GDM1 (cell line): Measurements from ENCODE around the gene ARMC9.

ENCODE experiments used
- DNase-seq: peaks from one replicate; lab custom pipeline; 2025; lab: John Stamatoyannopoulos, UW

The ARMC9 gene

DNA sequence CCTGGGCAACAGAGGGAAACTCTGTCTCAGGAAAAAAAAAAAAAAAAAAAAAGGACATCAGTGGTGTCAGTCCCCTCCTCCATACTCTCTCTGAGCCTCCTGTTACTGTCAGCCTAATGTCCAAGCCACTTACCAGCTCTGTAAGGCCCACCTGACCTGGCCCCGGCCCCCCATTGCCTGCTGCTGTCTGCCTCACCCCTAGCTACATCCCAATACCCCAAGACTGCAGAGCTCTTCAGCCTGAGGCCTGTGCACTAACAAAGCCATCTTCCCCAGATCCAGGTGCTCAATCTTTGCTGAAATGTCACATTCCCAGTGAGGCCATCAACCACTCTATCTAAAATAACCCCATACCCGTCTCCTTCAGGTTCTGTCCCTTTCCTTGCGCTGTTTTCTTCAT, 5.7 kb downstream of the ARMC9 start:
- DNase-seq: no peak

DNA sequence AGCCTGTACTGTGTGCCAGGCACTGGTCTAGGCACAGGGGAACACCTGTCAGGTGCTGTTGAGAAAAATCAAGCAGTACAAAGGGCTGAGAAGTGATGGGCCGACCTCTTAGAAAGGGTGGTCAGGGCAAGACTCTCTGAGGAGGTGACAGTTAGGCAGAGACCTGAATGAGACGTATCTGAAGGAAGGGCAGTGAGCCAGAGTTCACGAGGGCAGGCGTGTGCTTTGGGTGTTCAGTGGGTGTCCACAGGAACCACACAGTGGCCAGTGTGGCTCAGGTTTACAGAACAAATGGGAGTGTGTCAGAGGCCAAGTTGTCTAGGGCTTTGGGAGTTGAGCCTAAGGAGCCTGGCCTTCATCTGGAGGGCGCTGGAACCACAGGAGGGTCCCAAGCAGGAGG, 6.2 kb downstream of the ARMC9 start:
- no peak for DNase-seq

DNA sequence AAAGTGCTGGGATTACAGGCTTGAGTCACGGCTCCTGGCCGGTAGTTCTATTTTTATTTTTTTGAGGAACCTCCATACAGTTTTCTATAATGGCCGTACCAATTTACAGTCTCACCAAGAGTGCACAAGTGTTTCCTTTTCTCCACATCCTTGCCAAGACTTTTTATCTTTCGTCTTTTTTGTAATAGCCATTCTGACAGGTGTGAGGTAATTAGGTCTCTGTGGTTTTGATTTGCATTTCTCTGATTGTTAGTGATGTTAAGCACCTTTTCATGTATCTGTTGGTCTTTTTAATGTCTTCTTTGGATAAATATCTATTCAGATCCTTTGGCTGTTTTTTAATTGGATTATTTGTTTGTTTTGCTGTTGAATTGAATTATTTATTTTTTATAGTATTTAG, 9.3 kb downstream of the ARMC9 start:
- DNase-seq: no peak

DNA sequence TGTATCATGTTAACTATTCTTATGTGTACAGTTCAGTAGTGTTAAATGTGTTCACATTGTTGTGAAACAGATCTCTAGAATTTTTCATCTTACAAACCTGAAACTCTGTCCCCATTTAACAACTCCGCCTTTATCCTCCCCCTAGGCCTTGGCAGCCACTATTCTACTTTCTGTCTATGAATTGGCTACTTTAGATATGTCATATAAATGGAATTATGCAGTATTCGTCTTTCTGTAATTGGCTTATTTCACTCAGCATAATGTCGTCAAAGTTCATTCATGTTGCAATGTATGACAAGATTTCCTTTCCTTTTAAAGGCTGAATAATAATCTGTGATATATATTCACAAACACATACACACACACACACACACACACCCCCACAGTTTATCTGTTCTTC, 12.4 kb downstream of the ARMC9 start:
- DNase-seq: no peak

DNA sequence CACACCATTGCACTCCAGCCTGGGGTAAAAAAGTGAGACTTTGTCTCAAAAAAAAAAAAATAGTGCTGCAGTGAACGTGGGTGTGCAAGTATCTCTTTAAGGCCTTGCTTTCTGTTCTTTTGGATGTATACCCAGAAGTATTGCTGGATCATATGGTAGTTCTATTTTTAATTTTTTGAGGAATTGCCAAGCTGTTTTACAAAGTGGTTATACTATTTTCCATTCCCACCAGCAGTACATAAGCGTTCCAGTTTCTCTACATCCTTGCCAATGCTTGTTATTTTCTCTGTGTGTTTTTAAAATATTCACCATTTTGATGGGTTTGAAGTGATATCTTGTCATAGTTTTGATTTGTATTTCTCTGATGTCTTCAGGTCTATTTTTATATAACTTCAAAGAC, 13.1 kb downstream of the ARMC9 start:
- no peak for DNase-seq

DNA sequence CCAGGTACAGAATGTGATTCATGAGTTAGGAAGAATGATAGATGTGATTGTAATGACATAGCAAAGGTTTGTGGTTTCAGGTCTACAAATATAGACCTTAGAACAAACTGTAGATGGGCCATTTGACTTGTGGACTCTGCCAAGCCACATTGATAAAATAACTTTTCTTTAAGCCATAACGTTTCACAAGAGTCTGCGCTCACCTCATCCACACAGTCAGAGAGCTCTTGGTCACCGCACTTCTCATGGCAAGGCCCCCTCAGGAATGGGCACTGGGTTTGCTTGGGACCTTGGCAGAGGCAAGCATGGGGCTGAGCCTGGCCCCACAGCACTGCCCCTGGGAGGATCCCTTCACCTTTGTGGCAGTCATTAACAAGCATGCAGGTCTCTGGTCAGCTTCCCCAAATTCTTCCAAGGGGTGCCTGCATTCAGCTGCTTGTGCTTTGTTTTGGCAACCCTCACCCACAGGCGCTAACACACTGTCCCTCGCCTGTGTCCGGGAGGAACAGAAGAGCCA, 14.0 kb downstream of the ARMC9 start:
- no peak for DNase-seq

DNA sequence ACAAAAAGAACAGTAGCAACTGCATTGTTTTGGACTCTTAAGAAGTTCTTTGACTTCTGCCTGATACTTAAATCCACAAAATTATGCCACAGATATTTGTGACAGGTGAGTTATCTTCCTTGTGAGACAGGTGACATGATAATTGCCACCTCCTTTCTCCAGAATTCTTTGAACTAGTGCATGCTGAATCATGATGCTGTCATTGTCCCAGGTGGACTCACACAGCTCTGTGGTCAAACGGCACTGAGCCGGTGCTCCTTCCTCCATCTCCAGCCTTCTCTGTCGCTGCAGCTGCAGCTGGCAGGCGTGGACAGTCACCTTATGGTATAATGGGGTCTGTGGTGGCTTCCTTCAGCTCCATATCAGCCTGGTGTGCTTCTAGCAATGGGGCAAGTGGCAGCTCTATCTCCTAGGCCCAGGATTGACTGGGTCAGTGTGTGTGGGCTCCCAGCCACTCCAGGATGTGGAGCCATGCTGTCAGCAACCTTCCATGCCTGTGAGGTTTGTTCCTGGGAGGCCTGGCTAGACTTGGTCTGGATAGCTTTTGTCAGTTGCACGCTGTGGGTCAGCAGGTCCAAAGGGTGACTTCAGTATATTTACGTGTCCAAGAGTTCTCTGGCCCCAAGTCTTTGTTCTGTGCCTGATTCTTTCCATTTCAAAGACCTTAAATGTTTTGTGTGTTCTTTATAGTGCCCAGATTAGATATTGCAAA, 15.7 kb downstream of the ARMC9 start:
- DNase-seq: no peak

DNA sequence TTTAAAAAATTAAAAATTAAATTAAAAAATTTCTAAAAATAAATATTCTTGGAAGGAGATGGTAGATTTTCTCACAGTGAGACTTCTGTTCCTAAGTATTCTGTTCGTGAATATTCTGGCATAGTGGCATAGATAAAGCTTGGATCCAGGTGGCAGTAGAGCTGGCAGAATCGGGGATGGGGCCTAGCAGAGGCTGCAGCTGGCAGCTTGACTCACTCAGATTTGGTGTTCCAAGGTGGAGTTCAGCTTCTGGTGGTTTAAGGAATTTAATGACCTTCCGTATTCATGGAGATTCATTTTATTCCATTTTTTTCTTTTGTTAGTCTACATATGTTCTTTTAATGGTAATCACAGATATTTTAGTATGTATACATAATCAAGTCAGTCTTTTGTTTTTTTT, 19.9 kb downstream of the ARMC9 start:
- DNase-seq: no peak

DNA sequence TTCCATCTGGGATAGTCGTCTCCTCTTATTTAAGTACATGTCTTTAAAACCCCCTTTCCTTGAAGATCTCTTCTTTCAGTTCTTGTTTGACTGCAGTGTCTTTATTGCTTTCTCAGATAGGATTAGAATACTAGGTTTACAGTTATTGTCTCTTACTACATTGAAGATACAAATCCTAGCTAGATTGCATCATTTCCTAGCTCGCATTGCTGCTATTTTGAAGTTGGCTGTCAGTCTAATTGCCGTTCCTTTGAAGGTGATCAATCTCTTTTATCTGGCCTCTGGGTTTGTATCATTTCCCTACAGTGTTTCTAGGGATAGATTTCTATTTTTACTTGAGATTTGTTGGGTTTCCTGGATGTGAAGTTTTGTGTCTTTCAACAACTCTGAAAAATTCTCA, 20.9 kb downstream of the ARMC9 start:
- DNase-seq: no peak

DNA sequence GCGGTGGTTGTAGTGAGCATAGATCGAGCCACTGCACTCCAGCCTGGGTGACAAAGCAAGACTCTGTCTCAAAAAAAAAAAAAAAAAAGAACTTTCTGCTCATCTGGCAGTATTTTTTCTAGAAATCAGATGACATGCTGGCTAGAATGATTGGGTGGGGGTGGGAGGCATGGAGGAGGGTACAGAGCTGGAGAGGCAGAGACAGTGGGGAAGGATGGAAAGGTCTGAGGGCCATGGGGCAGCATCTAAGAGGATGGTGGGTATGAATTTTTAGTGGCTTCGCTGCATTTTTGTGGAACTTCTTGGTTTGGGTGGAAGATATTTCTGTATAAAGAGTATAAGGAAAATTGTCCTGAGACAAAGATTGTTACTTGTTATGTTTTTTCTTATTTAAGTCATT, 23.3 kb downstream of the ARMC9 start:
- no peak for DNase-seq

DNA sequence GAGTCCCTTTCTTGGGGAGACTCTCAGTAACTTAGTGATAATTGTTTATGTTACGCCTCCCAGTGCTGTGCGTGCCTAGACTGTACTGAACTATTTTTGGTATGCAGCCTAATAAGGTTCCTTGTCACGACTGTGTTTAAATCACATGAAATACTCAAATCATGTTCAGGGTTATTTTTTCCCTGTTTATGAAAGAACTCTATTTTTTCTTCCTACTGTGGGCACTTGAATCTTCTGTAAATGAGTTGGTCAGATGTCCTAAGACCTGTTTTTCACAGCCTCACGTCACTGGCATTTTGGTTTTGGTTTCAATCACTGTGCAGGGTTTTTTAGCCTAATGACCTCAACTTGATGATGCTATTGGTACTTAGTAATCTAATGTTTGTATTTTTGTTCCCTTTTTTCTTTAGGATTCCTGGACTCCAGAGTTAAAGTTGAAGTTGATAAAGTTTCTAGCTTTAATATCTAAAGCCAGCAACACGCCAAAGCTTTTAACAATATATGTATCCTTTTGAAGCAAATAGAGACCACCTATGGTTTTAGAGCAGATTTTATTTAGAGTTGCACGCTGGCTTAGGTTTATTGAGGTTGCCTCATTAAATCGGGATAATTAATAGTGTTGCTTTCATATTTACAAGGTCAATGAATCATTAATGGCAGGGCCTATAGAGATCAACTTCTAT, 24.0 kb downstream of the ARMC9 start:
- no peak for DNase-seq

DNA sequence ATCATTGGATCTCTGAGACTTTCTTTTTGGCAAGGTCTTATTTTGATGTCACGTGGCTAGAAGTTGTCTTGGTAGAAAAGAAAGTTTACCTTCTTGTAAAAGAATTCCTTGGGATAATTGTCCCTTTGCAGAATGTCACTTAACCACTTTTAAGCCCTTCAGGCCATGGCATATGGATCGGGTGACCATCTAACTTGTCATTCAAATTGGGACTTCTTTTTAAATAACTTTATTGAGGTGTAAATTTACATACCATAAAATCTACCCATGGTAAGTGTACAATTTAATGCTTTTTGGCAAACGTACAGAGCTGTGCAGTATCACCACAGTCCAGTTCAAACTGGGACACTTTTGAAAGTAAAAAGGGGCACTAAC, 24.6 kb downstream of the ARMC9 start:
- no peak for DNase-seq

DNA sequence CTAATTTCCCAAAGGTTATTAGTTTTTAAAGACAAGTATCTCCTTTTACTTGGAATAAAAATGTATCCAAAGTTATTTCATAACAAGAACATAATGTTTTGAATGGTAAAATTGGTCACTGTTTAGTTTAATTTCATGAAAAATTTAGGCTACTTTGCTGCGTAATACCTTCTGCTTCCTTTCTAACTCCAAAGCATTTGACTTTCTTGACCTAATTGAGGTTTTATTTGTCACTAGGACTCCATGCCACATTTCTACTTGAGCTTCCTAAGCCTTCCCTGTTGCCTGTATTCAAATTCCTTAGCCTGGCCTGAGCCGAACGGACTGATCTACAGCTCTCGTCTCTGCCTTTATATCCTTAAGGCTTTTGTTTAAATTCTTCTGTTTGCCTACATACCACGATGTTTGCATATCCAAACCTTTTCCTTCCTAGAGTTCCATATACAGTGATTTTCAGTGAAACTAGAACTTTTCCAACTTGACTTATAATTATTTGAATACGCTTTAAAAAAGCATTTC, 25.1 kb downstream of the ARMC9 start:
- no peak for DNase-seq

DNA sequence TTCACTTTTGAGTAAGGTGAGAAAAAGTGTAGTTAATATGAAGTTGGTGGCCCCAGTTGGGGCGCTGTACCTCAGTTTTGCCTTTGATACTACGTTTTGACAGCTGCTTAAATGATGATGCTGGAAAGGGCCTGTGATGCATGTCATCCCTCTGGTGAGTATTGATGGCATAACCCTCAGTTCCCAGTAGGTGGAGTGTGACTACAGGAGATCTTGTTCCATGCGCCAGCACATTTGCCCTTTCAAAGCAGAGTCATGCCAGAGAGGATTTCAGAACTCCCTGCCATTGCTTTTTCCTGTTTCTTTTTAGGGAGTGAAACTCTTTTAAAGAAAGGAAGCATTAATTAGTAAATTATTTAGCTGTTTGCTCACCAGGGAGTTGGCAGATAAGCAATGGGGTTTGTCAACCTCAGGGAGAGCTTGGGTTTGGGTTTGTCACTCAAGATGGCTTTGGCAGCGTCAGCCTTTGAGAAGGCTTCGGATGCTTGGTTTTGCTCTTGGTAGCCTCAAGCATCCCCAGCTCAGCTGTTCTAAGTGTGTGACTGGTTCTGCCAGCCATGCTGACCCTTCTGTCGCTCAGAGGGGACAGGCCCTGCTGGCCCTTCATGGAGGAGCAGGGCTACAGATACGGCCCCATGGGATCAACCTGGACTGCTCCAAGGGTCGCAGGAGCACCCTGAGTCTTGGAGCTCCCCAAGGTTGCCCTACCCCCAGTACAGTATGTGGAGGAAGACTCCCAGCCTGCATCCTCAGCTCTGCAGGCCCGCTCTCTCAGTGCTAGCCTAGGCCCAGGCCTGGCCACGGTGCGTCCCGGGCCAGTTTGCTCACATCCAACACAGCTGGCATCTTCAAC, 29.1 kb downstream of the ARMC9 start:
- DNase-seq: peak; percentile 68

DNA sequence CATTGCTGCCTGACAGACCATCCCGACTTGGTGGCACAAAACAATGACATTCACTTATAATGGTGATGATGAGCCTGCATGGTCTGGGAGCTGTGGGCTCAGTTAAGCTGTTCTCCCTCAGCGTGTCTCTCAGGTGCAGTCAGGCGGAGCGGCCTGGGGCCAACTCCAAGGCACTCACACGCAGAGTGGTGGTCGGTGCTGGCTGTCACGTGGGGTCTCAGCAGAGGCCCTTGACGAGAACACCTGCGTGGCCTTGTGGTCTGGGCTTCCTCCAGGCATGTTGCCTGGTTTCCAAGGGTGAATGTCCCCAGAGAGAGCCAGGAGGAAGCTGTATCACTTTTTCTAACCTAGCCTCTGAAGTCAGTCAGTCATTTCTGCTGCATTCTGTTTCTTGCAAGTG, 29.8 kb downstream of the ARMC9 start:
- peak; percentile 14 for DNase-seq

DNA sequence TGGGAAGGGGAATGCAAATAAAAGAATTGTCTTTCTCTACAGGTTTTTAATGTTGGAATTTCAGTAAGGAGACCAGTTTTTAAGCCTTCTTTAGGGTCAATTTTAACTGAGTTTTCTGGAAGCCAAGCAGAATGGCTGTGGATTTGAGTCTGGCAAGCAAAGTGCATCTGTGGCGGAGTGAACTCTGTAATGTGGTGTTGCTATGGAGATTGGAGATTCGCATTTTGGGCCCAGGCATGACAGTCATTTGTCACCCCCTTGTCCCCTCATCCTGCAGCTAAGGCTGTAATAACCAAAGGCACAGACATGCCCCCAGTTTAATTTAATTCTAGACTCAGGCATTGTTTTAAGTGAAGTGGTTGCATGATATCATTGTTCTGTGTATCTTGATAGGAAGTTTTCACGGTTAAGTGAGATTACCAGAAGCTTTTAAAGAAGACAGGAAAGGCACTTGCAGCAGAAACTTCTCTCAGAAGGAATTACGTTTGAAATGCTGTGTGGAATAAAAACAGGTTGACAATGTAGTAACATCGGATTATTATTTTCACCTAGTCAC, 30.6 kb downstream of the ARMC9 start:
- no peak for DNase-seq

DNA sequence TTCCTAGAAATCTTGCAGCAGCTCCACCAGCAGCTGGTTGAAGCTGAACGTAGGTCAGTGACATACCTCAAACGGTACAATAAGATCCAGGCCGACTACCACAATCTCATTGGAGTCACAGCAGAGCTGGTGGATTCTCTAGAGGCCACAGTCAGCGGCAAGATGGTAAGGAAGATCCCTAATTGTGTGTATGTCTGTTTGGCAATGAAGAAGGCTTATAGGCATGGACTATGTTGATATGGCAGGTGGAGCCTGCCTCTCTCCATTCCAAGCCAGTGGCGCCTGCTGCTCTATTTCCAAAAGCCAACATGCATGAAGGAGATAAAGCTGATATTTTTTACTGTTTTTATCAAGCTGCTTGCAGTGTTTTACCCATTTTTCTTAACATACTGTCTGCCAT, 36.8 kb downstream of the ARMC9 start:
- DNase-seq: no peak

DNA sequence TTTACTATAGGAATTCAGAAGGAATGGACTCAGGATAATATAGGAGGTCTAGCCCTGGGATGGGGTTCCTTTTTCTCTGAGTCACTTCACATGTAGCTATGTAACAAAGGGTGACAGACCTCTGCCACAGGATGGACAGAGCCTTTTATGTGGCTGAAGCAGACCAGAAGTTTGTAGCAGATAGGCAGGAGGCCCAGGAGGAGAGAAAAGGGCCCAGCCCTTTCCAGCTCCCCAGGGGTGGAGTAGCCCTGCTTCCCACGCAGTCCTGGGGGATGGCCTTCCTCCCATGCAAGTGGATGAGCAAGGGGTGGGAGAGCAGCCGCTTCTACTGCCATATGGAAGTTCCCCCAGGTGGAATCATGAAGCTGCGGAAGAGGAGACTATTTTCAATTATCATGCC, 40.3 kb downstream of the ARMC9 start:
- DNase-seq: no peak

DNA sequence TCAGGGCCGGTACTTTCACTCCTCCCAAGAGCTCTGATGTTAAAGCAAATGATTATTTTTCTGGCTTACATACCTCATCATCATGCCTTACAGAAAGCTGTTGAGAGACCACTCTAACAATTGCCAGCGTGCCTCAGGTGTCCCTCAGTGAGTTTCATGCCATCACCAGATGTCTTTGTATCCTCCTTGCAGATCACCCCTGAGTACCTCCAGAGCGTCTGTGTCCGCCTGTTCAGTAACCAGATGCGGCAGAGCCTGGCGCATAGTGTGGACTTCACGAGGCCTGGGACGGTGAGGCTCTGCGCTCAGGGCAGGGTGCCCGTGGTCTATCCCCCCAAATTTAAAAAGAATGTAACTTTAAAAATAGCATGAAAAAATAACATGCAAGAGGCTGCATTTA, 41.3 kb downstream of the ARMC9 start:
- no peak for DNase-seq

DNA sequence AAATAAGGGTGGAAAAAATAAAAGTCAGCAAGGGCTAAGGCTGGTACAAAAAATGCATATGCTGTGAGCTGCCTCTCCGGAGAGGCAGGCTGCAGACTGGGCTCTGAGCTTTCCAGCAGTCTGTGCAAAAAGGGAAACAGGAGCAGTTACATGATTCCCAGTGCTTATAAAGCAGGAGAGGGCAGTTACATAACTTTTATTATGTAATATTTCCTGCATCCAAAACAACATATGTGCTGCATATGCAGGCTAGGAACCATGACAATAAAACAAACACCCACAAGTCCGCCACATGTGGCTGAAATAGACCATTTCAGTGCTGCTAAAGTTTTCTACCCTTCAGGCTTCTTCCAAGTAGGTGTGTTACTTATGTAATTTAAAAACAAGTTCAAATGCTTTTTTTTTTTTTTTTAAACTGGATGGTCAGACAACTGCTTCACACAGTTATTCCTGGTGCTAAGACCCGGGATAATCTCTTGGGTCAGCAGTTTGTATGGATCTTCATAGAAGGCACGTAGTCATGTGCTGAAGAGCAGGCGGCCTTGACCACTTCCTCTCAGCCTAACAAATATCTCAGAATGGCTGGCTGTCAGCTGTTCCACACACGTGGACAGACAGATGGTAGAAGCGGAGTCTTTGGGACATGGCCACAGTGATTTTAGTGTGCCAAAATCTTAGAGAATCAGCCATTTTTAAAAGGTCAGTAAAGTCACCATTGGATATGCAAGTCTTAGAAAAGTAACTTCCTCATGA, 43.5 kb downstream of the ARMC9 start:
- DNase-seq: no peak

DNA sequence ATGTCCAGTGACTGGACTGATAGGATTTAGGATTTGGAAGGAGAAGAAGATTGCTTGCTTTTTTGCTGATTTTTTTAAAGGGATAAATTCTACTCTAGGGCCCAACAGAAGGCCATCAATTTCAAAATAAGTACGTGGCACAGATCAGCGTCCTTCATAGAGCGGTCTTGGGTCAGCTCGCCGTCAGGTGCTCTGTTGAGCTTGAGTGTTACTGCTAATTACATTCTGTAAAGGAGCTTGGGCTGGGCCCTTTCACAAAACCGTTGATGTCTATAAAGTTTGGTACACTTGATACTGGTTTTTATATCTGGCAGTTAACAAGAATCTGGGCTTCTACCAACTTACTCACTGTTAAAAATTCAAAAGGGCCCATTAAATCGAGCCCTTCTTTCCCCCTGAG, 45.4 kb downstream of the ARMC9 start:
- DNase-seq: no peak
